Measurements from ENCODE around the gene DNAH14.

DNAH14 gene

DNA sequence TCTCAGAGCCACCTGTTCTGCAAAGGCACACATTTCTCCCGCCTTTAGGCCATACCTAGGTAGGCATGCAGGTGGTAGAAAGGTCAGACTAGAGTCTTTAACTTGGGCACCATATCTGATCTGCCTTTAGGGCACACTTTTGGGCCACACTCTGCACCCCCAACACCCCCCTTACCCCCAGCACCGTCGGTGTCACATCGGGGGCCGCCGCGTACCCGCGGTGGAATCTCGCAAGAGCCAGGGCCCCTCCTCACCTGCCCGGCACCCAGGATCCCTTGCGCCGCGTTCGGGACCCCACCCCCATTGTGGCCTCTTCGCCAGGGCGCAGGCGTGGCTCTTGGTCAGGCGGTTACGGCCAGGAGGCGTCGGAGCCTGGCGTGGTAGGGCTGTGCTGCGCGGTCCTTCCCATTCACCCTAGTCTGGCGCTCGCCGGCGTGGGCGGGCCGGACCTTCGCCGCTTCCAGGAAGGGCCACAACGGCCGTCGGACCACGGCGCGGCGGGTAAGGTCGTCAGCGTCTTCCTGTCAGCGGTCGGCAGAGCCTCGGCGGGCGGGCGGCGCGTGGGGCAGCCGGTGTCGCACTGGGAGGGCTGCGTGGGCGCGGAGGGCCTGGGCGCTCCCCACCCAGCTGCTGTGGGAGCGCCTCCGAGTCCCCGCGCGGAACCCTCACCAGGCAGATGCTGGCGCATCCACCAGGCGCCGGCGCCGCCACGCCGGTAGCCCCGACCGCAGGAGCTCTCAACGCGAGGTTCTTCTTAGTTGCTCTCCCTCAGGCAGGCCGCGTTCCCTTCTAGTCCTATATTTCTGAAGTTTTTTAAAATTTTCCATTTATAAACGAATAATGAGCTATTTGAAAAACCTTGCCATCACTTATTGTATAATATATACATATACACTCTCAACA is at the start of gene DNAH14 (continued):
- TF ChIP-seq ZNF140 (tag by site-specific recombination; IDR thresholded peaks at IDR 0.05) (no peak), ZNF660 (tag by site-specific recombination; IDR thresholded peaks at IDR 0.05) (peak; percentile 81), ZNF677 (tag by site-specific recombination; IDR thresholded peaks at IDR 0.05) (peak; percentile 68), ZNF239 (tag by site-specific recombination; IDR thresholded peaks at IDR 0.05) (peak; percentile 9; the same call in 1 of the 2 replicates), ZNF2 (tag by site-specific recombination; IDR thresholded peaks at IDR 0.05) (peak; percentile 82; the same call in 1 of the 2 replicates), ZNF585B (tag by site-specific recombination; IDR thresholded peaks at IDR 0.05) (peak; percentile 23; the same call in 1 of the 2 replicates), HOXC10 (CRISPR knock-in tag; IDR thresholded peaks at IDR 0.05) (peak; percentile 91; the same call in 1 of the 2 replicates), ZNF837 (tag by site-specific recombination; IDR thresholded peaks at IDR 0.05) (no peak), ZBTB8A (tag by site-specific recombination; IDR thresholded peaks at IDR 0.05) (peak; percentile 98)
- TF ChIP-seq, protein P1, sequence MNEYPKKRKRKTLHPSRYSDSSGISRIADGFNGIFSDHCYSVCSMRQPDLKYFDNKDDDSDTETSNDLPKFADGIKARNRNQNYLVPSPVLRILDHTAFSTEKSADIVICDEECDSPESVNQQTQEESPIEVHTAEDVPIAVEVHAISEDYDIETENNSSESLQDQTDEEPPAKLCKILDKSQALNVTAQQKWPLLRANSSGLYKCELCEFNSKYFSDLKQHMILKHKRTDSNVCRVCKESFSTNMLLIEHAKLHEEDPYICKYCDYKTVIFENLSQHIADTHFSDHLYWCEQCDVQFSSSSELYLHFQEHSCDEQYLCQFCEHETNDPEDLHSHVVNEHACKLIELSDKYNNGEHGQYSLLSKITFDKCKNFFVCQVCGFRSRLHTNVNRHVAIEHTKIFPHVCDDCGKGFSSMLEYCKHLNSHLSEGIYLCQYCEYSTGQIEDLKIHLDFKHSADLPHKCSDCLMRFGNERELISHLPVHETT (tag by site-specific recombination; IDR thresholded peaks at IDR 0.05) = peak; percentile 61
- TF ChIP-seq, protein P2, sequence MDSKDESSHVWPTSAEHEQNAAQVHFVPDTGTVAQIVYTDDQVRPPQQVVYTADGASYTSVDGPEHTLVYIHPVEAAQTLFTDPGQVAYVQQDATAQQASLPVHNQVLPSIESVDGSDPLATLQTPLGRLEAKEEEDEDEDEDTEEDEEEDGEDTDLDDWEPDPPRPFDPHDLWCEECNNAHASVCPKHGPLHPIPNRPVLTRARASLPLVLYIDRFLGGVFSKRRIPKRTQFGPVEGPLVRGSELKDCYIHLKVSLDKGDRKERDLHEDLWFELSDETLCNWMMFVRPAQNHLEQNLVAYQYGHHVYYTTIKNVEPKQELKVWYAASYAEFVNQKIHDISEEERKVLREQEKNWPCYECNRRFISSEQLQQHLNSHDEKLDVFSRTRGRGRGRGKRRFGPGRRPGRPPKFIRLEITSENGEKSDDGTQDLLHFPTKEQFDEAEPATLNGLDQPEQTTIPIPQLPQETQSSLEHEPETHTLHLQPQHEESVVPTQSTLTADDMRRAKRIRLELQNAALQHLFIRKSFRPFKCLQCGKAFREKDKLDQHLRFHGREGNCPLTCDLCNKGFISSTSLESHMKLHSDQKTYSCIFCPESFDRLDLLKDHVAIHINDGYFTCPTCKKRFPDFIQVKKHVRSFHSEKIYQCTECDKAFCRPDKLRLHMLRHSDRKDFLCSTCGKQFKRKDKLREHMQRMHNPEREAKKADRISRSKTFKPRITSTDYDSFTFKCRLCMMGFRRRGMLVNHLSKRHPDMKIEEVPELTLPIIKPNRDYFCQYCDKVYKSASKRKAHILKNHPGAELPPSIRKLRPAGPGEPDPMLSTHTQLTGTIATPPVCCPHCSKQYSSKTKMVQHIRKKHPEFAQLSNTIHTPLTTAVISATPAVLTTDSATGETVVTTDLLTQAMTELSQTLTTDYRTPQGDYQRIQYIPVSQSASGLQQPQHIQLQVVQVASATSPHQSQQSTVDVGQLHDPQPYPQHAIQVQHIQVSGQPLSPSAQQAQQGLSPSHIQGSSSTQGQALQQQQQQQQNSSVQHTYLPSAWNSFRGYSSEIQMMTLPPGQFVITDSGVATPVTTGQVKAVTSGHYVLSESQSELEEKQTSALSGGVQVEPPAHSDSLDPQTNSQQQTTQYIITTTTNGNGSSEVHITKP (tag by site-specific recombination; IDR thresholded peaks at IDR 0.05) = peak; percentile 79
- TF ChIP-seq, protein P3, sequence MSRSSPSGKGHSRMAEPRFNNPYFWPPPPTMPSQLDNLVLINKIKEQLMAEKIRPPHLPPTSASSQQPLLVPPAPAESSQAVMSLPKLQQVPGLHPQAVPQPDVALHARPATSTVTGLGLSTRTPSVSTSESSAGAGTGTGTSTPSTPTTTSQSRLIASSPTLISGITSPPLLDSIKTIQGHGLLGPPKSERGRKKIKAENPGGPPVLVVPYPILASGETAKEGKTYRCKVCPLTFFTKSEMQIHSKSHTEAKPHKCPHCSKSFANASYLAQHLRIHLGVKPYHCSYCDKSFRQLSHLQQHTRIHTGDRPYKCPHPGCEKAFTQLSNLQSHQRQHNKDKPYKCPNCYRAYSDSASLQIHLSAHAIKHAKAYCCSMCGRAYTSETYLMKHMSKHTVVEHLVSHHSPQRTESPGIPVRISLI (tag by site-specific recombination; IDR thresholded peaks at IDR 0.05) = peak; percentile 23; the same call in 1 of the 2 replicates
- TF ChIP-seq, protein P4, sequence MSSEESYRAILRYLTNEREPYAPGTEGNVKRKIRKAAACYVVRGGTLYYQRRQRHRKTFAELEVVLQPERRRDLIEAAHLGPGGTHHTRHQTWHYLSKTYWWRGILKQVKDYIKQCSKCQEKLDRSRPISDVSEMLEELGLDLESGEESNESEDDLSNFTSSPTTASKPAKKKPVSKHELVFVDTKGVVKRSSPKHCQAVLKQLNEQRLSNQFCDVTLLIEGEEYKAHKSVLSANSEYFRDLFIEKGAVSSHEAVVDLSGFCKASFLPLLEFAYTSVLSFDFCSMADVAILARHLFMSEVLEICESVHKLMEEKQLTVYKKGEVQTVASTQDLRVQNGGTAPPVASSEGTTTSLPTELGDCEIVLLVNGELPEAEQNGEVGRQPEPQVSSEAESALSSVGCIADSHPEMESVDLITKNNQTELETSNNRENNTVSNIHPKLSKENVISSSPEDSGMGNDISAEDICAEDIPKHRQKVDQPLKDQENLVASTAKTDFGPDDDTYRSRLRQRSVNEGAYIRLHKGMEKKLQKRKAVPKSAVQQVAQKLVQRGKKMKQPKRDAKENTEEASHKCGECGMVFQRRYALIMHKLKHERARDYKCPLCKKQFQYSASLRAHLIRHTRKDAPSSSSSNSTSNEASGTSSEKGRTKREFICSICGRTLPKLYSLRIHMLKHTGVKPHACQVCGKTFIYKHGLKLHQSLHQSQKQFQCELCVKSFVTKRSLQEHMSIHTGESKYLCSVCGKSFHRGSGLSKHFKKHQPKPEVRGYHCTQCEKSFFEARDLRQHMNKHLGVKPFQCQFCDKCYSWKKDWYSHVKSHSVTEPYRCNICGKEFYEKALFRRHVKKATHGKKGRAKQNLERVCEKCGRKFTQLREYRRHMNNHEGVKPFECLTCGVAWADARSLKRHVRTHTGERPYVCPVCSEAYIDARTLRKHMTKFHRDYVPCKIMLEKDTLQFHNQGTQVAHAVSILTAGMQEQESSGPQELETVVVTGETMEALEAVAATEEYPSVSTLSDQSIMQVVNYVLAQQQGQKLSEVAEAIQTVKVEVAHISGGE (tag by site-specific recombination; conservative IDR thresholded peaks at IDR 0.05; ENCODE audit: low read depth) = peak; percentile 88
- TF ChIP-seq, protein P5, sequence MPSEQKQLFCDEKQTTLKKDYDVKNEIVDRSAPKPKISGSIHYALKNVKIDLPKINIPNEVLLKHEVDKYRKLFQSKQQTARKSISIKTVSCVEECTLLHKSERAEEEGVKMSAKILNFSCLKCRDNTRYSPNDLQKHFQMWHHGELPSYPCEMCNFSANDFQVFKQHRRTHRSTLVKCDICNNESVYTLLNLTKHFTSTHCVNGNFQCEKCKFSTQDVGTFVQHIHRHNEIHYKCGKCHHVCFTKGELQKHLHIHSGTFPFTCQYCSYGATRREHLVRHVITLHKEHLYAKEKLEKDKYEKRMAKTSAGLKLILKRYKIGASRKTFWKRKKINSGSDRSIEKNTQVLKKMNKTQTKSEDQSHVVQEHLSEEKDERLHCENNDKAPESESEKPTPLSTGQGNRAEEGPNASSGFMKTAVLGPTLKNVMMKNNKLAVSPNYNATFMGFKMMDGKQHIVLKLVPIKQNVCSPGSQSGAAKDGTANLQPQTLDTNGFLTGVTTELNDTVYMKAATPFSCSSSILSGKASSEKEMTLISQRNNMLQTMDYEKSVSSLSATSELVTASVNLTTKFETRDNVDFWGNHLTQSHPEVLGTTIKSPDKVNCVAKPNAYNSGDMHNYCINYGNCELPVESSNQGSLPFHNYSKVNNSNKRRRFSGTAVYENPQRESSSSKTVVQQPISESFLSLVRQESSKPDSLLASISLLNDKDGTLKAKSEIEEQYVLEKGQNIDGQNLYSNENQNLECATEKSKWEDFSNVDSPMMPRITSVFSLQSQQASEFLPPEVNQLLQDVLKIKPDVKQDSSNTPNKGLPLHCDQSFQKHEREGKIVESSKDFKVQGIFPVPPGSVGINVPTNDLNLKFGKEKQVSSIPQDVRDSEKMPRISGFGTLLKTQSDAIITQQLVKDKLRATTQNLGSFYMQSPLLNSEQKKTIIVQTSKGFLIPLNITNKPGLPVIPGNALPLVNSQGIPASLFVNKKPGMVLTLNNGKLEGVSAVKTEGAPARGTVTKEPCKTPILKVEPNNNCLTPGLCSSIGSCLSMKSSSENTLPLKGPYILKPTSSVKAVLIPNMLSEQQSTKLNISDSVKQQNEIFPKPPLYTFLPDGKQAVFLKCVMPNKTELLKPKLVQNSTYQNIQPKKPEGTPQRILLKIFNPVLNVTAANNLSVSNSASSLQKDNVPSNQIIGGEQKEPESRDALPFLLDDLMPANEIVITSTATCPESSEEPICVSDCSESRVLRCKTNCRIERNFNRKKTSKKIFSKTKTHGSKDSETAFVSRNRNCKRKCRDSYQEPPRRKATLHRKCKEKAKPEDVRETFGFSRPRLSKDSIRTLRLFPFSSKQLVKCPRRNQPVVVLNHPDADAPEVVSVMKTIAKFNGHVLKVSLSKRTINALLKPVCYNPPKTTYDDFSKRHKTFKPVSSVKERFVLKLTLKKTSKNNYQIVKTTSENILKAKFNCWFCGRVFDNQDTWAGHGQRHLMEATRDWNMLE (tag by site-specific recombination; conservative IDR thresholded peaks at IDR 0.05; ENCODE audit: low read depth) = peak; percentile 73
- TF ChIP-seq, protein P6, sequence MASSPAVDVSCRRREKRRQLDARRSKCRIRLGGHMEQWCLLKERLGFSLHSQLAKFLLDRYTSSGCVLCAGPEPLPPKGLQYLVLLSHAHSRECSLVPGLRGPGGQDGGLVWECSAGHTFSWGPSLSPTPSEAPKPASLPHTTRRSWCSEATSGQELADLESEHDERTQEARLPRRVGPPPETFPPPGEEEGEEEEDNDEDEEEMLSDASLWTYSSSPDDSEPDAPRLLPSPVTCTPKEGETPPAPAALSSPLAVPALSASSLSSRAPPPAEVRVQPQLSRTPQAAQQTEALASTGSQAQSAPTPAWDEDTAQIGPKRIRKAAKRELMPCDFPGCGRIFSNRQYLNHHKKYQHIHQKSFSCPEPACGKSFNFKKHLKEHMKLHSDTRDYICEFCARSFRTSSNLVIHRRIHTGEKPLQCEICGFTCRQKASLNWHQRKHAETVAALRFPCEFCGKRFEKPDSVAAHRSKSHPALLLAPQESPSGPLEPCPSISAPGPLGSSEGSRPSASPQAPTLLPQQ (tag by site-specific recombination; IDR thresholded peaks at IDR 0.05) = peak; percentile 82
